Right lobe of liver (tissue), 4 donors: ENCODE data around the gene SPON1.

Experiments used
- CTCF ChIP-seq, 4 donors: fragments of 200-600 bp in 3 of 4; fragments of 450-650 bp in 1 of 4; IDR thresholded peaks; one replicate each; pipeline versions ENCODE4 v1.5.1 to v1.8.0; 2016 to 2022; ENCODE audit warnings: antibody characterized with exemption in 4 of 4, mild to moderate bottlenecking in 2 of 4
- POLR2A ChIP-seq: fragments of 450-650 bp; IDR thresholded peaks from one replicate; pipeline ENCODE4 v1.6.1; 2017; ENCODE audit warnings: antibody characterized with exemption, mild to moderate bottlenecking
- donor health status: DM: no; HTN: no; CAD: no.
- donor health status: DM: no; HTN: no; CAD: no.
- donor health status: DM: no; HTN: yes; CAD: no.

GRCh38 chr11:14225666-14226065 is 263.1 kb downstream of the SPON1 start:
- no peak for TF ChIP-seq POLR2A
- TF ChIP-seq CTCF (IDR thresholded peaks at IDR 0.05): no peak
